HL-60 (cell line): ENCODE data around the gene TAF4B.

Experiments used
- DNase-seq, 2 experiments: peaks; one replicate each; pipeline ENCODE4 v3.0.0-alpha.2; 2010 to 2020; ENCODE audit warnings: low read depth in 1 of 2, low spot score in 1 of 2
- H3K27ac ChIP-seq: fragments of 250-450 bp; sonication (Bioruptor Pico); replicated peaks from 2 replicates; pipeline ENCODE4 v1.5.1; 2020; ENCODE audit warnings: mild to moderate bottlenecking, moderate library complexity
- H3K27me3 ChIP-seq: fragments of 250-450 bp; sonication (Bioruptor Pico); 2 replicates; pipeline ENCODE4 v1.5.1; 2021; ENCODE audit warnings: mild to moderate bottlenecking, moderate library complexity; ENCODE audit not compliant: insufficient read depth, poor library complexity, severe bottlenecking
- H3K4me3 ChIP-seq: replicated peaks from 2 replicates; pipeline ENCODE4 v1.5.1; 2011; ENCODE audit warnings: mild to moderate bottlenecking, control low read depth, low read length; ENCODE audit not compliant: insufficient read depth
- GABPA ChIP-seq: IDR thresholded peaks from 2 replicates; pipeline ENCODE4 v1.6.1; 2012; ENCODE audit warnings: low read depth
- POLR2AphosphoS5 ChIP-seq: IDR thresholded peaks from 2 replicates; pipeline ENCODE4 v1.6.1; 2012; ENCODE audit warnings: low read depth
- SPI1 ChIP-seq: IDR thresholded peaks from 2 replicates; pipeline ENCODE4 v1.6.1; 2012; ENCODE audit warnings: low read depth, mild to moderate bottlenecking, borderline replicate concordance
- TF ChIP-seq, protein P1 (sequence below): IDR thresholded peaks from 2 replicates; pipeline ENCODE4 v1.6.1; 2012; ENCODE audit warnings: low read depth; ENCODE audit not compliant: insufficient replicate concordance
- TF ChIP-seq, protein P2 (sequence below): IDR thresholded peaks from one replicate; pipeline ENCODE4 v1.5.1; 2011; ENCODE audit warnings: low read length, control low read depth, inconsistent platforms; ENCODE audit not compliant: insufficient read depth

TAF4B gene

DNA sequence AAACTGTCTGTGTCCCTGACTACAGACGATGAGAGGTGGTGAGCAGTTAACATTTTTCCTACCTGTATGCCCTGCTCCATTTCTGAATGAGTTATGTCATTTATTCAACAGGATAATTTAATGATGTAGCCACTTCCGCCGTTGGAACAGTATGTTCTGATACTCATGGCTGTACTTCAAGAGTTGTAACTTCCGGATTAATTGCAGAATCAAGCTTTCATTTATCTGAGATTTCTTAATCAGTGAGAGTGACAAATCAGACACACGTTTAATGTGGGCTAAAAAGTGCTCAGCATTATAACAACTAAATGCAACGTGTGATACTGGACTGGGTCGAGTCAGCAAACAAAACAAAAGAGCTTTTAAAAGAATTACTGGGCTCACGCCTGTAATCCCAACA, 214.4 kb downstream of the TAF4B start:
- TF ChIP-seq, protein P1, sequence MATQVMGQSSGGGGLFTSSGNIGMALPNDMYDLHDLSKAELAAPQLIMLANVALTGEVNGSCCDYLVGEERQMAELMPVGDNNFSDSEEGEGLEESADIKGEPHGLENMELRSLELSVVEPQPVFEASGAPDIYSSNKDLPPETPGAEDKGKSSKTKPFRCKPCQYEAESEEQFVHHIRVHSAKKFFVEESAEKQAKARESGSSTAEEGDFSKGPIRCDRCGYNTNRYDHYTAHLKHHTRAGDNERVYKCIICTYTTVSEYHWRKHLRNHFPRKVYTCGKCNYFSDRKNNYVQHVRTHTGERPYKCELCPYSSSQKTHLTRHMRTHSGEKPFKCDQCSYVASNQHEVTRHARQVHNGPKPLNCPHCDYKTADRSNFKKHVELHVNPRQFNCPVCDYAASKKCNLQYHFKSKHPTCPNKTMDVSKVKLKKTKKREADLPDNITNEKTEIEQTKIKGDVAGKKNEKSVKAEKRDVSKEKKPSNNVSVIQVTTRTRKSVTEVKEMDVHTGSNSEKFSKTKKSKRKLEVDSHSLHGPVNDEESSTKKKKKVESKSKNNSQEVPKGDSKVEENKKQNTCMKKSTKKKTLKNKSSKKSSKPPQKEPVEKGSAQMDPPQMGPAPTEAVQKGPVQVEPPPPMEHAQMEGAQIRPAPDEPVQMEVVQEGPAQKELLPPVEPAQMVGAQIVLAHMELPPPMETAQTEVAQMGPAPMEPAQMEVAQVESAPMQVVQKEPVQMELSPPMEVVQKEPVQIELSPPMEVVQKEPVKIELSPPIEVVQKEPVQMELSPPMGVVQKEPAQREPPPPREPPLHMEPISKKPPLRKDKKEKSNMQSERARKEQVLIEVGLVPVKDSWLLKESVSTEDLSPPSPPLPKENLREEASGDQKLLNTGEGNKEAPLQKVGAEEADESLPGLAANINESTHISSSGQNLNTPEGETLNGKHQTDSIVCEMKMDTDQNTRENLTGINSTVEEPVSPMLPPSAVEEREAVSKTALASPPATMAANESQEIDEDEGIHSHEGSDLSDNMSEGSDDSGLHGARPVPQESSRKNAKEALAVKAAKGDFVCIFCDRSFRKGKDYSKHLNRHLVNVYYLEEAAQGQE: no peak
- TF ChIP-seq POLR2AphosphoS5: no peak
- TF ChIP-seq GABPA: no peak
- TF ChIP-seq, protein P2, sequence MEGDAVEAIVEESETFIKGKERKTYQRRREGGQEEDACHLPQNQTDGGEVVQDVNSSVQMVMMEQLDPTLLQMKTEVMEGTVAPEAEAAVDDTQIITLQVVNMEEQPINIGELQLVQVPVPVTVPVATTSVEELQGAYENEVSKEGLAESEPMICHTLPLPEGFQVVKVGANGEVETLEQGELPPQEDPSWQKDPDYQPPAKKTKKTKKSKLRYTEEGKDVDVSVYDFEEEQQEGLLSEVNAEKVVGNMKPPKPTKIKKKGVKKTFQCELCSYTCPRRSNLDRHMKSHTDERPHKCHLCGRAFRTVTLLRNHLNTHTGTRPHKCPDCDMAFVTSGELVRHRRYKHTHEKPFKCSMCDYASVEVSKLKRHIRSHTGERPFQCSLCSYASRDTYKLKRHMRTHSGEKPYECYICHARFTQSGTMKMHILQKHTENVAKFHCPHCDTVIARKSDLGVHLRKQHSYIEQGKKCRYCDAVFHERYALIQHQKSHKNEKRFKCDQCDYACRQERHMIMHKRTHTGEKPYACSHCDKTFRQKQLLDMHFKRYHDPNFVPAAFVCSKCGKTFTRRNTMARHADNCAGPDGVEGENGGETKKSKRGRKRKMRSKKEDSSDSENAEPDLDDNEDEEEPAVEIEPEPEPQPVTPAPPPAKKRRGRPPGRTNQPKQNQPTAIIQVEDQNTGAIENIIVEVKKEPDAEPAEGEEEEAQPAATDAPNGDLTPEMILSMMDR: no peak
- no peak for TF ChIP-seq SPI1
- Histone ChIP-seq H3K27me3 (no peaks in the 10 kb centered on the region), H3K27ac (no peak overlapping the region), H3K4me3 (no peak overlapping the region)
- no peak for DNase-seq
